ENCODE results near the gene PIGS.

Gene PIGS

GRCh38 chr17:28599311-28600184 is 28.2 kb upstream of the PIGS start:
- Histone ChIP-seq H3K4me3 (ENCODE audit: low read length) (peak overlapping the region; percentile 35; the same call in 1 of the 2 replicates), H3K27me3 (ENCODE audit: control insufficient read depth, insufficient read depth, low read length) (no peaks in the 10 kb centered on the region), H3K9me3 (ENCODE audit: control insufficient read depth, insufficient read depth, low read length) (no peaks in the 10 kb centered on the region), H3K4me1 (ENCODE audit: control insufficient read depth, insufficient read depth, low read length) (peaks cover 2% of the 10 kb centered on the region; the same call in 1 of the 2 replicates), H3K27ac (ENCODE audit: low read length) (no peak overlapping the region), H3K36me3 (ENCODE audit: control insufficient read depth, insufficient read depth, low read length) (no peaks in the 10 kb centered on the region)
- no peak for DNase-seq (ENCODE audit: low read depth, low spot score)
- WGBS (ENCODE audit: insufficient coverage, insufficient read length): no CpG with 5 or more reads among the region's 40 CpGs

GRCh38 chr17:28598799-28599310 is 27.5 kb upstream of the PIGS start, which contains the start of gene SPAG5:
Gene SPAG5, minus strand, starts transcription at chr17:28599025. Its CDS starts 79 bp downstream, at chr17:28598946.
- H3K27me3 ChIP-seq (ENCODE audit: control insufficient read depth, insufficient read depth, low read length): no peaks in the 10 kb centered on the region
- peak within 1 kb of the TSS; percentile 82 for H3K4me3 ChIP-seq (ENCODE audit: low read length)
- DNase-seq (ENCODE audit: low read depth, low spot score): peak; percentile 85
- H3K4me1 ChIP-seq (ENCODE audit: control insufficient read depth, insufficient read depth, low read length): peaks cover 2% of the 10 kb centered on the region; the same call in 1 of the 2 replicates
- H3K36me3 ChIP-seq (ENCODE audit: control insufficient read depth, insufficient read depth, low read length): no peaks in the 10 kb centered on the region
- no peaks in the 10 kb centered on the region for H3K9me3 ChIP-seq (ENCODE audit: control insufficient read depth, insufficient read depth, low read length)
- no peak within 1 kb of the TSS for H3K27ac ChIP-seq (ENCODE audit: low read length)
- no CpG with 5 or more reads among the region's 44 CpGs for WGBS (ENCODE audit: insufficient coverage, insufficient read length)

- no peak for DNase-seq (ENCODE audit: low read depth, low spot score)
- Histone ChIP-seq H3K27me3 (ENCODE audit: control insufficient read depth, insufficient read depth, low read length) (no peaks in the 10 kb centered on the region), H3K27ac (ENCODE audit: low read length) (no peak overlapping the region), H3K36me3 (ENCODE audit: control insufficient read depth, insufficient read depth, low read length) (no peaks in the 10 kb centered on the region), H3K4me3 (ENCODE audit: low read length) (peak overlapping the region; percentile 82), H3K9me3 (ENCODE audit: control insufficient read depth, insufficient read depth, low read length) (no peaks in the 10 kb centered on the region), H3K4me1 (ENCODE audit: control insufficient read depth, insufficient read depth, low read length) (peaks cover 2% of the 10 kb centered on the region; the same call in 1 of the 2 replicates)
- WGBS (ENCODE audit: insufficient coverage, insufficient read length): no CpG with 5 or more reads among the region's 17 CpGs
Measured at GRCh38 chr17:28598389-28598788, 27.1 kb upstream of the PIGS start.

- H3K9me3 ChIP-seq (ENCODE audit: control insufficient read depth, insufficient read depth, low read length): no peaks in the 10 kb centered on the region
- no peak for DNase-seq (ENCODE audit: low read depth, low spot score)
- no peak overlapping the region for H3K27ac ChIP-seq (ENCODE audit: low read length)
- peaks cover 2% of the 10 kb centered on the region; the same call in 1 of the 2 replicates for H3K4me1 ChIP-seq (ENCODE audit: control insufficient read depth, insufficient read depth, low read length)
- H3K4me3 ChIP-seq (ENCODE audit: low read length): peak overlapping the region; percentile 82; the same call in 1 of the 2 replicates
- no peaks in the 10 kb centered on the region for H3K27me3 ChIP-seq (ENCODE audit: control insufficient read depth, insufficient read depth, low read length)
- 100% methylated on average over 1 of the region's 5 CpGs for WGBS (ENCODE audit: insufficient coverage, insufficient read length)
- peaks cover under 1% of the 10 kb centered on the region; the same call in 1 of the 2 replicates for H3K36me3 ChIP-seq (ENCODE audit: control insufficient read depth, insufficient read depth, low read length)
Measured at GRCh38 chr17:28597606-28598383, 26.5 kb upstream of the PIGS start.

- DNase-seq (ENCODE audit: low read depth, low spot score): no peak
- no CpG with 5 or more reads among the region's 4 CpGs for WGBS (ENCODE audit: insufficient coverage, insufficient read length)
- Histone ChIP-seq H3K36me3 (ENCODE audit: control insufficient read depth, insufficient read depth, low read length) (peaks cover 20% of the 10 kb centered on the region; the same call in 1 of the 2 replicates), H3K9me3 (ENCODE audit: control insufficient read depth, insufficient read depth, low read length) (no peaks in the 10 kb centered on the region), H3K27me3 (ENCODE audit: control insufficient read depth, insufficient read depth, low read length) (no peaks in the 10 kb centered on the region), H3K4me1 (ENCODE audit: control insufficient read depth, insufficient read depth, low read length) (no peaks in the 10 kb centered on the region), H3K4me3 (ENCODE audit: low read length) (no peak overlapping the region), H3K27ac (ENCODE audit: low read length) (no peak overlapping the region)
Measured at GRCh38 chr17:28592260-28592659, 20.9 kb upstream of the PIGS start.

GRCh38 chr17:28585851-28586250 is 14.5 kb upstream of the PIGS start:
- Histone ChIP-seq H3K36me3 (ENCODE audit: control insufficient read depth, insufficient read depth, low read length) (peaks cover 46% of the 10 kb centered on the region), H3K27ac (ENCODE audit: low read length) (no peak overlapping the region), H3K27me3 (ENCODE audit: control insufficient read depth, insufficient read depth, low read length) (no peaks in the 10 kb centered on the region), H3K4me3 (ENCODE audit: low read length) (no peak overlapping the region), H3K4me1 (ENCODE audit: control insufficient read depth, insufficient read depth, low read length) (no peaks in the 10 kb centered on the region), H3K9me3 (ENCODE audit: control insufficient read depth, insufficient read depth, low read length) (no peaks in the 10 kb centered on the region)
- no peak for DNase-seq (ENCODE audit: low read depth, low spot score)
- WGBS (ENCODE audit: insufficient coverage, insufficient read length): no CpG with 5 or more reads among the region's 3 CpGs

- no peaks in the 10 kb centered on the region for H3K9me3 ChIP-seq (ENCODE audit: control insufficient read depth, insufficient read depth, low read length)
- no peaks in the 10 kb centered on the region for H3K4me1 ChIP-seq (ENCODE audit: control insufficient read depth, insufficient read depth, low read length)
- no CpG with 5 or more reads among the region's 3 CpGs for WGBS (ENCODE audit: insufficient coverage, insufficient read length)
- no peak overlapping the region for H3K4me3 ChIP-seq (ENCODE audit: low read length)
- H3K27me3 ChIP-seq (ENCODE audit: control insufficient read depth, insufficient read depth, low read length): no peaks in the 10 kb centered on the region
- H3K36me3 ChIP-seq (ENCODE audit: control insufficient read depth, insufficient read depth, low read length): peaks cover 50% of the 10 kb centered on the region
- DNase-seq (ENCODE audit: low read depth, low spot score): no peak
- no peak overlapping the region for H3K27ac ChIP-seq (ENCODE audit: low read length)
Measured at GRCh38 chr17:28584434-28584833, 13.1 kb upstream of the PIGS start.

- H3K27me3 ChIP-seq (ENCODE audit: control insufficient read depth, insufficient read depth, low read length): no peaks in the 10 kb centered on the region
- no peak overlapping the region for H3K27ac ChIP-seq (ENCODE audit: low read length)
- no peak for DNase-seq (ENCODE audit: low read depth, low spot score)
- H3K36me3 ChIP-seq (ENCODE audit: control insufficient read depth, insufficient read depth, low read length): peaks cover 61% of the 10 kb centered on the region
- no peak overlapping the region for H3K4me3 ChIP-seq (ENCODE audit: low read length)
- no peaks in the 10 kb centered on the region for H3K4me1 ChIP-seq (ENCODE audit: control insufficient read depth, insufficient read depth, low read length)
- WGBS (ENCODE audit: insufficient coverage, insufficient read length): no CpG with 5 or more reads among the region's 2 CpGs
- H3K9me3 ChIP-seq (ENCODE audit: control insufficient read depth, insufficient read depth, low read length): no peaks in the 10 kb centered on the region
Measured at GRCh38 chr17:28582513-28582912, 11.2 kb upstream of the PIGS start.

- DNase-seq (ENCODE audit: low read depth, low spot score): no peak
- H3K36me3 ChIP-seq (ENCODE audit: control insufficient read depth, insufficient read depth, low read length): peaks cover 57% of the 10 kb centered on the region
Measured at GRCh38 chr17:28580959-28581358, 9.6 kb upstream of the PIGS start.

GRCh38 chr17:28579526-28579925 is 8.2 kb upstream of the PIGS start:
- no CpG with 5 or more reads among the region's 4 CpGs for WGBS (ENCODE audit: insufficient coverage, insufficient read length)
- H3K27me3 ChIP-seq (ENCODE audit: control insufficient read depth, insufficient read depth, low read length): no peaks in the 10 kb centered on the region
- peaks cover 43% of the 10 kb centered on the region for H3K36me3 ChIP-seq (ENCODE audit: control insufficient read depth, insufficient read depth, low read length)
- H3K27ac ChIP-seq (ENCODE audit: low read length): no peak overlapping the region
- peaks cover 4% of the 10 kb centered on the region; the same call in 1 of the 2 replicates for H3K4me1 ChIP-seq (ENCODE audit: control insufficient read depth, insufficient read depth, low read length)
- DNase-seq (ENCODE audit: low read depth, low spot score): no peak
- no peaks in the 10 kb centered on the region for H3K9me3 ChIP-seq (ENCODE audit: control insufficient read depth, insufficient read depth, low read length)
- H3K4me3 ChIP-seq (ENCODE audit: low read length): no peak overlapping the region

More at GRCh38 chr17:28580959-28581358, 9.6 kb upstream of the PIGS start:
- Histone ChIP-seq H3K9me3 (ENCODE audit: control insufficient read depth, insufficient read depth, low read length) (no peaks in the 10 kb centered on the region), H3K27me3 (ENCODE audit: control insufficient read depth, insufficient read depth, low read length) (no peaks in the 10 kb centered on the region), H3K27ac (ENCODE audit: low read length) (no peak overlapping the region), H3K4me3 (ENCODE audit: low read length) (no peak overlapping the region), H3K4me1 (ENCODE audit: control insufficient read depth, insufficient read depth, low read length) (peaks cover 4% of the 10 kb centered on the region; the same call in 1 of the 2 replicates)
- WGBS (ENCODE audit: insufficient coverage, insufficient read length): no CpG with 5 or more reads among the region's 3 CpGs

All from iPS DF 6.9 (cell line).